H1 (cell line): ENCODE results near the gene FOSL2. TPM values are rescaled to one million over a fixed set of nuclear protein-coding genes. Genes with fewer than 3 reads are reported as not detected.

ENCODE experiments used
- CHD7 ChIP-seq: fragments of 300-600 bp; sonication (generic); IDR thresholded peaks from 2 replicates; pipeline ENCODE4 v1.7.1; 2012; ENCODE audit warnings: low read length, moderate library complexity, mild to moderate bottlenecking, inconsistent platforms; ENCODE audit not compliant: insufficient replicate concordance
- POLR2AphosphoS5 ChIP-seq: IDR thresholded peaks from 2 replicates; pipeline ENCODE4 v1.6.1; 2011; ENCODE audit warnings: low read depth, low read length
- SAP30 ChIP-seq: fragments of 300-600 bp; sonication (generic); IDR thresholded peaks from 2 replicates; pipeline ENCODE4 v1.7.1; 2012; ENCODE audit warnings: low read length, moderate library complexity, mild to moderate bottlenecking, inconsistent platforms; ENCODE audit not compliant: insufficient read depth, insufficient replicate concordance
- SIX5 ChIP-seq: IDR thresholded peaks from 2 replicates; pipeline ENCODE4 v1.6.1; 2011; ENCODE audit warnings: mild to moderate bottlenecking, low read depth, low read length
- TAF1 ChIP-seq: IDR thresholded peaks from 2 replicates; pipeline ENCODE4 v1.6.1; 2011; ENCODE audit warnings: mild to moderate bottlenecking, low read depth, low read length
- TEAD4 ChIP-seq: IDR thresholded peaks from 2 replicates; pipeline ENCODE4 v1.6.1; 2012; ENCODE audit warnings: low read depth, low read length, inconsistent platforms, mixed read lengths
- polyA plus RNA-seq, 7 experiments: library from polyadenylated mRNA; depleted of rRNA in 3 of 7; stranded (reverse) in 5 of 7; unstranded in 2 of 7; fragments of >200 nt in 5 of 7; fragments of 200-250 nt in 2 of 7; gene quantifications; 1 replicate in 5 of 7; 2 replicates in 1 of 7; 4 replicates in 1 of 7; pipeline versions ENCODE4 v1.2.1 to v1.2.3, GENCODE V29; 2011 to 2013; ENCODE audit warnings: missing spikeins in 2 of 7, mixed read lengths in 2 of 7
- total RNA-seq: library from RNA; stranded (reverse); fragmentation: NEBNext Ultra II Directional; extraction: Animal tissue kit (Norgen Biotek cat#: 25700); gene quantifications from 2 replicates; pipeline ENCODE4 v1.2.1, GENCODE V29; 2021

The FOSL2 gene
- total and polyA plus RNA-seq, 2 of the 8 experiments (the other 6 are each of a cell fraction or from before 2014, with no cell fraction given), result 1.5 to 4.5 TPM

DNA sequence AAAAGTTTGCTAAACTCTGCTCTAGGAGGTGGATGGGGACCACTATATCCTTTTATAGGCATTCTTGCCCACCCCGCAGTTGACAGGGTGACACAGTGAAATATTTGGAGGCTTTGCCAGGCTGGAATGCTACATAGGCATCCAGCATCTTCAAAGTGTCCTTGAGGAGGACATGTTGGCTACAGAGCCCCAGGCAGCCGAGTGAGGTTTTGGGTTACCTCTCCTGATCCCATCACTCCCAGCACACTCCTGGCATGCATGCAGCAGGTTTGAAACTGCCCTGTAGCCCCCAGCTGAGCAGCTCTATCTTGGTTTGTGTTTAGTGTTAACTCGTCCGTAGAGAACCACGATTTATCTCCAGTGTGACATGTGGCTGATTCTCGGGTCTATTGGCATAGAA is 7.3 kb downstream of the FOSL2 start (continued):
- no peak for TF ChIP-seq CHD7
- no peak for TF ChIP-seq TAF1
- TF ChIP-seq TEAD4, result no peak
- TF ChIP-seq POLR2AphosphoS5, result no peak
- no peak for TF ChIP-seq SAP30
- TF ChIP-seq SIX5, result no peak
